ENCODE data around the gene GP9.

GRCh38 chr3:129034642-129035041 is 25.9 kb upstream of the GP9 start:
- TF ChIP-seq CTCF (IDR thresholded peaks at IDR 0.05): no peak
- TF ChIP-seq ZFX (IDR thresholded peaks at IDR 0.05; ENCODE audit: borderline replicate concordance): no peak

All from 22Rv1 (cell line).